ENCODE results near the gene PRR30.

- TF ChIP-seq CTCF (IDR thresholded peaks at IDR 0.05), result no peak
- no peak for TF ChIP-seq POLR2A (IDR thresholded peaks at IDR 0.05)
- TF ChIP-seq POLR2AphosphoS5 (IDR thresholded peaks at IDR 0.05), result no peak
- no peak for TF ChIP-seq EP300 (IDR thresholded peaks at IDR 0.05)
Measured at GRCh38 chr2:27127883-27128667, 11.1 kb downstream of the PRR30 start.

Data from gastroesophageal sphincter (tissue), 3 donors.